GM18526 (cell line): ENCODE data around the gene GPC5.

Experiments
- POLR2A ChIP-seq: IDR thresholded peaks from 3 replicates; pipeline ENCODE4 v1.6.1; 2011; ENCODE audit not compliant: insufficient read length; ENCODE audit errors: extremely low read depth

Gene GPC5

DNA sequence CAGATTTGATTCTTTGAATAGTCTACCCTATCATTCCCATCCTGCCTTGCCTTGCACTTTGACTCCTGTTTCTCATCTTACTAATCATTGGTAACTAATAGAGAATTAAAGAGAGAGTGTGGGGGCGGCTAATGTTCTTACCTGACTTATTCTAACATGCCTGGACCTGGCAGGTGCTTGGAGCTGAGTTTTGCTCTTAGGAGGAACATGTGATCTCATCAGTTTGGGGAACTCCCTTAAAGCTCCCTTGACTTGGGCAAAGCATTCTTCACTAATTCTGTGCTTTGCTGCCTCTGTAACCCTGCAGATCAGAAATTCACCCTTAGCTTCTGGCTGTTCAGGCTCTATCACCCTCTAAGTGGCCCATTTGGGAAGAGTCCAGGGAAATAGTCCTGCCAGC, 861.1 kb downstream of the GPC5 start:
- no peak for TF ChIP-seq POLR2A

DNA sequence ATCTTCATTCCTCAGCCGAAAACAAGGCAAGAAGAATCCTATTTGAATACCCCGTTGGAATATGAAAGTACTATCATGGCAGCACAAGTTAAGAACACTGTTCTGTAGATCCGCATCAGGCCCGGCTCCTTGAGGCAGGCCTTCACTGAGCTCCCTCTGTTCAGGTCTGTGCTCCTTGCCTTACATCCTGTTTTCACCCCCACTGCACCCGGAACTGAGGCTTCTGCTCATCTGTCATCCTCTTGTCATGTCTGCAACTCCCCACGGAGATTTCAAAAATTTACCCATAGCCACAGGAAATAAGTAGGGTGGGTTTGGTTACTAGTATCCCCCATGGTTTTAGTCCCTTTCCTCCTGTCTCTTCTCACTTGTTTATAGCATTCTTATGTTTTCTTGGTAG, 861.9 kb downstream of the GPC5 start:
- no peak for TF ChIP-seq POLR2A

DNA sequence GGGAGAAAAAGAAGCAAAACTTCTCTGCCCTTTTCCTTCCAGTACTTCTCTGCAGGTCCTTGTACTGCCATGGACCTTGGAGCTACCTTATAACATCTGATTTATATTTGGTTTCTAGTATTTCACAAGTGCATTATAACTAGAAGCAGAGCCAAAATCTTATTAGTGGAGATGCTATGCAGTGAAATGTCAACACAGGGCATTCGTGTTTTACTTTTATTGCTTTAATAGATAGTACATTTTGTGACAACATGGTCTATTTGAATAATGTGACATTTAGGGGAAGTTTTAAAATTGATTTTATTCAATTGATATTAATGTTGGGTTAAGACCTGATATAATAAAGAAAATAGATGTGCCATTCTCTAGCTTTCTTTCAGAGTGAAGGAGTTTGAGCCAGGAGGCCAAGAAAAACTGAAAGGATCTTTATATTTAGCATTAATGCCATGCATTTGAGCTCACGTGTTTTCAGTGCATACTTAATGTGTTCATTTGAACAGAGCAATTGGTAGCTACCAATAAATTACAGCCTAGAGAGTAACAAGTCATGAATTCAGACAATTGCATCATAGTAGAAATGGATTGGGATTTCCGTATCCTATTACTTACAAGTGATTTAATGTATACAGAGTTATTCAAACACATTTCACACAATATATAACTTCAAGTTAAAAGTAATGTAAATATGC, 863.8 kb downstream of the GPC5 start:
- TF ChIP-seq POLR2A, result no peak

DNA sequence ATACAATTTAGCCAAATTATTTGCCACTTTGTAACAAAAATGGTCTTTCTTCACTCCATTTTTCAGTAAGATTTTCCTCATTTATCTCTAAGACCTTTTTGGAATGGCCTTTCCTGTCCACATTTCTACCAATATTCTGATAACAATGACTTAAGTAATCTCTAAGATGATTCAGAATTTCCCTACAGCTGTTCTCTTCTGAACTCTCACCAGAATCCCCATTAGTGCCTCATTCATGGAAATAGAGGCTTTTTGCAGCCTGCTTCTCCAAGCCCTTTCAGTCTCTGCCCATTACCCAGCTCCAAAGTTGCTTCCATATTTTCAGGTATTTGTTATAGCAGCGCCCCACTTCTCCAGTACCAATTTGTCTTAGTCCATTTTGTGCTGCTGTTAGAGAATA, 867.0 kb downstream of the GPC5 start:
- no peak for TF ChIP-seq POLR2A

DNA sequence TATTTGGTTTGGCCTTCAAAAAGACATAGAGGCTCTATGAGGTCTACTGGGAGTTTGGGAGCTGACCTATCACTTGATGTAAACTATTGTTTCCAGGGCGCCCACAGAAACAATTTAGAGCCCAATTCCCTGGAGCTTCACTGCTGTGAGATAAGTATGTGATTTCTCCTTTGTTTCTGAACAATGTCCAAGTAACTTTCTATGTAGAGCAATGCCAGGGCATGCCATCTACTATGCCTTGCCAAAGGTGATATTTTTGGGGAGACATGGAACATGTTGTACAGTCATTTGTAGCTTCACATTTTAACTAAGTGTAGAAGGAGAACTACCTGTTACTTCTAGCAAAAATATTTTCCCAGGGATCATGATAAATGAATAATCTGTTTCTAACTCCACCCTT, 872.6 kb downstream of the GPC5 start:
- TF ChIP-seq POLR2A, result no peak

DNA sequence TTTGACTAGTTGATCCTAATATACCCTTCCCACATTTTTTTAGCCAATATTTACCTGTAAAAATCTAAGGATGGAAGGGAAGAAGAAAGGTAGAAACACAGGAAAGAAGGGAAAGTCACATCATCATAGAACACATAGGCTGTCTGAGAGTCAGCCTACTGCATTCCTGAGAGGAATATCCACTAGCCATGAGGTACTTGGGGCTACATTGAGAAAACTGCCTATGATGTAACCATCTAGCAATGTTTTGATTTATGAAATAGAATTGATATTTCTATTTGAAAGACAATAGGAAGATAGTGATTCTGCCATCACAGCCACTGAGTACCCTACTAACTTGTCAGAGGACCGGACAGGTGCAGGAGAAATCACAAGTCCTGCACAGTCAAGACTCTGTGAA, 873.8 kb downstream of the GPC5 start:
- TF ChIP-seq POLR2A, result no peak

DNA sequence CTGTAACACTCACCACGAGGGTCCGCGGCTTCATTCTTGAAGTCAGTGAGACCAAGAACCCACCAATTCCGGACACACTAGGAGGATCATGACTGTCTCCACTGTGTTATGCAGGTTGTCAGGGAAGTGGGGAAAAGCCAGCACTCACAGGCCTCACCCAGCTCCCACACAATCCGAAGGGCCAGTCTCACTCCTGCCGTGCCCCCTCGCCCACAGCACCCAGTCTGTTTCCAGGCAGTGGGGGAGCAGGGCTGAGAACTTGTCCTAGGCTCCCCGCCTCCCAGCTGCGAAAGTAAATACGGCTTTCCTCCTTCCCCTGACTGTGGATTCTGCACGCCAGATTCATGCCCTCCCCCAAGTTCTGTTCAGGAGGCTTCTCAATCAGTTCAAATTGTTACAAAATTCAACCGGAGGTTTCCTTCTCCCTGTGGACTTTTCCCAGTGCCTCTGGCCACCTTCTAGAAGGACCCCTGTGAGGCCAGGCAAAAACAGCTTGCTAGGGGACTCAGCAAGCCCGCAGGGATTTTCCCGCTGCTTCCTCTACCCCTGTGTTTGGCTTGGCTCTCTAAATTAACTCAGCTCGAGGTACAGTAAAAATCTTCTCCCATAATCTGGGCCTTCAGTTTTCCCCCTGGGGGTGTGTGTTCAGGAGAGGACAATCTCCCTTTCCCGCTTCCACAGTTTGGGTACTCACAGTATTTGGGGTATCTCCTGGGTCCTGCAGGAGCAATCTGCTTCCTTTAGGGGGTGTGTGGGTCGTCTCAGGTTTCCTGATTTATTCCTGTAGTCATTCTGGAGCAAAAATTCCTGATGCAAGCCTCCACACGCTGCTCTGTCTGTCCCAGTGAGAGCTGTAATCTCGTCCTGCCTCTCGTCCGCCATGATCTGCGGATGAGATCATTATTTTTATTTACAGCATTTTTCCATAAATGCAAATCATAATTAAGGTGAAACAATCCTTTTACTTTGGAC, 899.8 kb downstream of the GPC5 start:
- TF ChIP-seq POLR2A, result no peak

DNA sequence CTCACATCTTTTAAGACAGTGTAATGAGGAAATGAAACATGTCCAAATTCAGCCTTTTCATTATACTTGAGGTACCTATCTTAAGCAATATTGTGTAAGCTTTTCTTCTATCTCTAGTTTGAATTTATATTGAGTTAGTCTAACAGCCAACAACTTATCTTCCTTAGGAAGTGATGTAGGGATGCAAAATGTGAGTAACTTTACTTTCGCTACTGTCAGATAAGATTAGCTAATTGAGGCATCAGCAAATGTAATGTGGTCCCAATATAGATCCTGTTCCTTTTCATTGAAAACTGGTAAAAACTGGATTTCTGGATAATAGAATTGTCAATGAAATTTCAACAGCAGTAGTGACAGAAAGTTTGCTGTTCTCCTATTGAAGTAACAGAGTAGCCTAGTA, 902.2 kb downstream of the GPC5 start:
- no peak for TF ChIP-seq POLR2A

DNA sequence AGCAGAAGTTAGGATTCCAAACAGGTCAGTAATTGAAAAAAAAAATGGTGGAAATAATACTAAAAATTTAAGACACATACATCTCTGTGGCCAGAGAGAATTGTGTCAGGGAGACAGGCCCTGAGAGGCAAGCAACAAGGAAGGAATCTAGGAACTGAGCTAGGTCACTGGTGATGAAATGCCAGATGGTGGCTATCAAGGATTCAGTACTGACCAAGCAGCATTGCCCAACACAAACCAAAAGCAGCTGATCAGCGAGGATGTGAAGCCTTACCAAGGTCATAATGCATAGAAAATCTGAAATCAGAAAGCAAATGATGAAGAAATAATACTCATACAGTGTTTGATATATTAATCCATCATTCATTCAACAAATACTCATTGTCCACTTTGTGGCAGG, 905.0 kb downstream of the GPC5 start:
- TF ChIP-seq POLR2A, result no peak

DNA sequence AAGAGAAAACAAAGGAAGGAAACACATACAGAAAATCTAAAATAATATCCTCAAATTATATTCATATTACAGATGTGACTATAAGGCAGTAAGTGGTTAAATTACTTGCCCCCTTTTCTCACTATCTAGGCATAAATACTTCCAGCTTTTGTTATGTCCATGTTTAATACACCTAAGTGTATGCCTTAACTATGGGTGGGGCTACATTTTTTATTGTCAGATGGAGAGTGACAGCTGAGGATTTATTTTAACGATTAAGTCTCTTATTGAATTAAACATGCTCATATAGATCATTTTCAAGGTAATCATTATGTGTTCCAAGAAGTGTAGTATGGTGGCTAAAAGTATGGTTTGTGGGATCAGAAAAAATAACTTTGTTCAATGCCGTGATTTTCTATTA, 909.3 kb downstream of the GPC5 start:
- no peak for TF ChIP-seq POLR2A

DNA sequence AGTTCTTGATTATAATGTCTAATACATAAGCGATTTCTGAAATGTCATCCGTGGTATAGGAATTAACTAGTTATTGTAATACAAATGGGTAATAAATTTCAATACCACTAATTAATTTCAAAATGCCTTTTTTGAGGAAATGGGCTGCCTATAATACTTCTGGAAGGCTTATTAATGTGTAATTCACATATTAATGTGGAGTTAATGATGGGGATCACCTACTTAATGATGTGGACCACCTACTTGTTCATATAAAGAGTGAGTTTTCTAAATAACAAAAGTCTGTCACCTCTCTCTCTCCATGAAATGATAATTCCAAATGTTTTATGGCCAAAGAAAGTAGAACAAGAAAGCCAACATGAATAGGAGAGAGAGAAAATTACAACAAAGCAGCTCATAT, 914.4 kb downstream of the GPC5 start:
- TF ChIP-seq POLR2A, result no peak

DNA sequence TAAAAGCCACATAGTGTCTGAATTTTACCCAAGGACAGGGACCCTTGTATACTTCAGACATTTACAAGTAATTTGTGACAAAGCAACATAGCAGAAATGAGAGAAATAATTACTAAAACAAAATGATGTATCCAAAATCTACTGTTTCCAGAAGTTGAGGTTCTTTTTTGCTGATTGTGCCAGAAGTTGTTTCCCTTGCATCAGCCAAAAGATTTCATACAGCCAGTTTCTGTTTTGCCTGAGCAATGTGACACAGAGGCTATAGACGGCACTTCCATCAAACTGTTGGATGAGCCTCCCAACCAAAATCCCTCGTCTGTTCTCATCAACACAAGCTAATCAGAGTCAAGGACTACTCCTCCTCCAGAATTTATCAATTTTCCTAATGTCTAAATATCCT, 915.0 kb downstream of the GPC5 start:
- no peak for TF ChIP-seq POLR2A

DNA sequence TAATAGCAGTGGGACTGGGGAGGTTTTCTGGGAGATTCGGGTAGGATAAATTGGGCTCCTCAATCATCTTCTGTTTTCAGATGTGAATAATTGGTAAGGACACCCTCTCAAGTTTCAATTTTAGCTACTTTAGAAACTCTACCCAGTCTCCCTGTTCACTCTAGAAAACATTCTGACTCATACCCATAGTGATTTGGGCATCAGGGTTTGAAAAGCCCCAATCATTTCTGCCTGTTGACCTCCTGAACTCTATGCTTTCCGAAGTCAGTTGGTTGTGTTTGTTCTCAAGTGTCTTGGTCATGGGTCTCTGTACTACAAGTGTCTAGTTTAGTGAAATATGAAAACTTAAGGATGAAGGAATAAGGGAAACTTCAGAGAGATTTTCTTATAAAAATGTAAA, 916.8 kb downstream of the GPC5 start:
- TF ChIP-seq POLR2A, result no peak

DNA sequence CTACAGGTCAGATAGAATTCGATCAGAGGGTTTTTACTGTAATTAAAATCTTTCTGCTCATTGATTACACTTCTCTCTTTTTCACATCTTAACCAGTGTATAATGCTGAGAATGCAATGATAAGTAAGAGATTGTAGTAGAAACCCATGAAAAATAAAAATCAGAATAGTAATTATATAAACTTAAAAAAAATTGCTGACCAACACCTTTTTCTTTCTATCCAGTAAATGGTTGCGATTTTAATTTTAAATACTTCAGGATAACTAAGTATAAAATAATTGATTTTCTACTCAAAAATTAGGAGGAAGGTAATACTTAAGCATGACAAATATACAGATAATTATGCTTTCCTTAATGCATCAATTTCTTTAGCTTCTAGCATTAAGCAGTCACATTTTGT, 917.6 kb downstream of the GPC5 start:
- TF ChIP-seq POLR2A, result no peak

DNA sequence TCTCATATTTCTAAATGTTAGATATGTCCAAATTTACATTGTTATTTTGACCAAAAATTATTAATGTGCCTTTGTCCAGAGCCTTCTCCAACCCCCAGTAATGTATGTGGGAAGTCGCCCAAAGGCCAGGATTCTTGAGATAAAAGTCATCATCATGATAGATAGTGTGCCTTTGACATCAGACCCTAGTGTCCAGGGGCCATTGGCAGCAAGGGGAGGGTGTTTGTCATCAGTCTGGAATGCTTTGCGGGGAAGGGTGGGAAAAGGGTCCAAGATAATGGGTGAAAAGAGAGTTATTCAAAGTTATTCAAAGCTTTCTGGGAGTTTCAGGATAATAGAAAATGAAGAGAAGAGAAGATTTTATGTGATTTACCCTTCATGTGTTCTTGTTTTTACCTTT, 918.6 kb downstream of the GPC5 start:
- TF ChIP-seq POLR2A, result no peak

DNA sequence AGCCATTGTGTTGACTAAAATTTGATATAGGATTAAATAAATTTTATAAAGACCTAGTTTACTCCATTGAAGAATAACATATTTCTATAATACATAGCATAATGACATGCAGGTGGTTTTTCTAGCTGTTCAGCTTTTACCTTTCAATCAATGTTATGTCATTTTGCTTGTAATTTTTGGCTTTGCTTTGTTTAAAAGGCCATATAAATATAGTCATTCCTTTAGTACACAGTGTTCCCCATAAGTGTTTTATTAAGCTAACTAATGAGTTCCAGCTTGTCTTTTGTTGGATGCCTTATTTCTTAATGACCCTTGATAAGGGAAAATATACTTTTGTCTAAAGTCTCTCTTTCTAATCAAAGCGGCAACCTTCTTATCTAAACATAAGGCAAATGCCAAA, 921.9 kb downstream of the GPC5 start:
- TF ChIP-seq POLR2A, result no peak
